ENCODE data around the gene CEMIP. TPM values are rescaled to one million over a fixed set of nuclear protein-coding genes. Genes with fewer than 3 reads are reported as not detected.

The CEMIP gene
- total and polyA plus RNA-seq, 2 experiments from 2014 or later = 0.27 to 2.1 TPM

- no peak for TF ChIP-seq REST (IDR thresholded peaks at IDR 0.05; ENCODE audit: unreplicated experiment)
Observed at GRCh38 chr15:80988148-80988796, 209.1 kb downstream of the CEMIP start (continued).

- Histone ChIP-seq H4K20me1 (replicated peaks; ENCODE audit: insufficient read depth) (peaks cover 32% of the 10 kb centered on the region), H3K4me1 (ENCODE audit: insufficient read depth) (peaks cover 42% of the 10 kb centered on the region), H2AFZ (peak overlapping the region; percentile 66; the same call in 1 of the 2 replicates), H3K36me3 (ENCODE audit: insufficient read depth) (no peaks in the 10 kb centered on the region), H3K27ac (ENCODE audit: low read depth) (peak overlapping the region; percentile 90), H3K9me2 (ENCODE audit: insufficient read depth) (no peaks in the 10 kb centered on the region), H3K27me3 (ENCODE audit: insufficient read depth) (no peaks in the 10 kb centered on the region), H3K79me2 (replicated peaks; ENCODE audit: insufficient read depth) (peaks cover 54% of the 10 kb centered on the region), H3K4me2 (peak overlapping the region; percentile 100), H3F3A (replicated peaks; ENCODE audit: low read depth) (no peaks in the 10 kb centered on the region), H3K4me3 (peak overlapping the region; percentile 99)
- Mint-ChIP-seq H3K27ac (peak overlapping the region; percentile 99), H3K4me3 (peak overlapping the region; percentile 97), H3K4me1 (peaks cover 35% of the 10 kb centered on the region), H3K27me3 (ENCODE audit: insufficient read depth, low read depth, poor library complexity) (peaks cover 7% of the 10 kb centered on the region), H3K9me3 (no peaks in the 10 kb centered on the region), H3K36me3 (ENCODE audit: low read depth) (no peaks in the 10 kb centered on the region; the same call in 2 of the 3 replicates)
- DNase-seq (ENCODE audit: low spot score) (no peak), ATAC-seq (peak; percentile 57)
- no peak for TF ChIP-seq ZNF331 (CRISPR knock-in tag; IDR thresholded peaks at IDR 0.05; ENCODE audit: low read depth)
- no peak for TF ChIP-seq CREB1 (CRISPR knock-in tag; IDR thresholded peaks at IDR 0.05; ENCODE audit: low read depth)
- no peak for TF ChIP-seq ZNF462 (CRISPR knock-in tag; IDR thresholded peaks at IDR 0.05)
- no peak for TF ChIP-seq POLR2AphosphoS5 (IDR thresholded peaks at IDR 0.05; ENCODE audit: low read depth)
- no peak for TF ChIP-seq STAT1 (IDR thresholded peaks at IDR 0.05; ENCODE audit: unreplicated experiment)
- TF ChIP-seq ETS1 (IDR thresholded peaks at IDR 0.05) = no peak
- no peak for TF ChIP-seq ZNF114 (CRISPR knock-in tag; IDR thresholded peaks at IDR 0.05)
- no peak for TF ChIP-seq REST (IDR thresholded peaks at IDR 0.05; ENCODE audit: unreplicated experiment)
- no peak for TF ChIP-seq JUNB (IDR thresholded peaks at IDR 0.05; ENCODE audit: unreplicated experiment)
- TF ChIP-seq EZH2 (IDR thresholded peaks at IDR 0.05; ENCODE audit: low read depth, unreplicated experiment) = no peak
Observed at GRCh38 chr15:80989081-80989517, 209.9 kb downstream of the CEMIP start.
